SK-N-SH treated with all-trans-retinoic acid at 6 μM for 48 hours (cell line): ENCODE measurements around the gene ITPRID2.

Experiments
- ATAC-seq: fragments of 200-7000 bp; cut with Tn5 transposase; 3 replicates; pipeline ENCODE4 v1.9.1; 2020; ENCODE audit warnings: mild to moderate bottlenecking, moderate library complexity
- BACH2 ChIP-seq: fragments of 250-450 bp; sonication (Bioruptor Pico); IDR thresholded peaks from 2 replicates; pipeline ENCODE4 v1.9.0; 2021; ENCODE audit warnings: mild to moderate bottlenecking, borderline replicate concordance
- ESRRG ChIP-seq: fragments of 250-450 bp; sonication (Bioruptor Pico); IDR thresholded peaks from 2 replicates; pipeline ENCODE4 v1.6.1; 2021; ENCODE audit warnings: mild to moderate bottlenecking
- GLIS3 ChIP-seq: fragments of 250-450 bp; sonication (Bioruptor Pico); IDR thresholded peaks from 2 replicates; pipeline ENCODE4 v1.5.0; 2020; ENCODE audit warnings: mild to moderate bottlenecking, moderate library complexity
- ISL1 ChIP-seq: fragments of 250-450 bp; sonication (Bioruptor Pico); IDR thresholded peaks from 2 replicates; pipeline ENCODE4 v2.1.2; 2022; ENCODE audit warnings: mild to moderate bottlenecking, moderate library complexity
- OSR1 ChIP-seq: fragments of 250-450 bp; sonication (Bioruptor Pico); IDR thresholded peaks from 2 replicates; pipeline ENCODE4 v1.8.0; 2022; ENCODE audit warnings: moderate library complexity, mild to moderate bottlenecking, inconsistent platforms
- POU6F1 ChIP-seq: fragments of 250-450 bp; sonication (Bioruptor Pico); IDR thresholded peaks from 2 replicates; pipeline ENCODE4 v1.8.0; 2021; ENCODE audit warnings: low read depth, mild to moderate bottlenecking, moderate library complexity, borderline replicate concordance
- SNAI2 ChIP-seq: fragments of 250-450 bp; sonication (Bioruptor Pico); IDR thresholded peaks from 2 replicates; pipeline ENCODE4 v1.5.0; 2020; ENCODE audit warnings: mild to moderate bottlenecking, moderate library complexity
- TCF4 ChIP-seq: fragments of 250-450 bp; sonication (Bioruptor Pico); IDR thresholded peaks from 2 replicates; pipeline ENCODE4 v1.8.0; 2021; ENCODE audit warnings: mild to moderate bottlenecking, moderate library complexity, borderline replicate concordance
- TOX ChIP-seq: fragments of 250-450 bp; sonication (Bioruptor Pico); IDR thresholded peaks from 2 replicates; pipeline ENCODE4 v1.8.0; 2021; ENCODE audit warnings: mild to moderate bottlenecking, moderate library complexity, borderline replicate concordance
- TSHZ2 ChIP-seq: fragments of 250-450 bp; sonication (Bioruptor Pico); IDR thresholded peaks from 2 replicates; pipeline ENCODE4 v1.5.0; 2020; ENCODE audit warnings: mild to moderate bottlenecking, moderate library complexity
- ZC3H10 ChIP-seq: fragments of 250-450 bp; sonication (Bioruptor Pico); IDR thresholded peaks from 2 replicates; pipeline ENCODE4 v1.5.1; 2021; ENCODE audit warnings: mild to moderate bottlenecking, moderate library complexity
- ZFP3 ChIP-seq: fragments of 250-450 bp; sonication (Bioruptor Pico); IDR thresholded peaks from 2 replicates; pipeline ENCODE4 v1.5.0; 2020; ENCODE audit warnings: mild to moderate bottlenecking, moderate library complexity
- ZFP30 ChIP-seq: fragments of 450-650 bp; formaldehyde crosslinking; IDR thresholded peaks from 2 replicates; pipeline ENCODE4 v1.5.0; 2022; ENCODE audit warnings: mild to moderate bottlenecking, moderate library complexity
- ZNF565 ChIP-seq: fragments of 450-650 bp; formaldehyde crosslinking; conservative IDR thresholded peaks from 2 replicates; pipeline ENCODE4 v1.5.0; 2020; ENCODE audit warnings: low read depth, mild to moderate bottlenecking, moderate library complexity
- ZNF70 ChIP-seq: fragments of 450-650 bp; formaldehyde crosslinking; IDR thresholded peaks from 2 replicates; pipeline ENCODE4 v1.5.0; 2020; ENCODE audit warnings: mild to moderate bottlenecking, moderate library complexity
- TF ChIP-seq, protein P1 (sequence below): fragments of 250-450 bp; sonication (Bioruptor Pico); IDR thresholded peaks from 2 replicates; pipeline ENCODE4 v1.8.0; 2020; ENCODE audit warnings: mild to moderate bottlenecking, moderate library complexity, borderline replicate concordance

The ITPRID2 gene

DNA sequence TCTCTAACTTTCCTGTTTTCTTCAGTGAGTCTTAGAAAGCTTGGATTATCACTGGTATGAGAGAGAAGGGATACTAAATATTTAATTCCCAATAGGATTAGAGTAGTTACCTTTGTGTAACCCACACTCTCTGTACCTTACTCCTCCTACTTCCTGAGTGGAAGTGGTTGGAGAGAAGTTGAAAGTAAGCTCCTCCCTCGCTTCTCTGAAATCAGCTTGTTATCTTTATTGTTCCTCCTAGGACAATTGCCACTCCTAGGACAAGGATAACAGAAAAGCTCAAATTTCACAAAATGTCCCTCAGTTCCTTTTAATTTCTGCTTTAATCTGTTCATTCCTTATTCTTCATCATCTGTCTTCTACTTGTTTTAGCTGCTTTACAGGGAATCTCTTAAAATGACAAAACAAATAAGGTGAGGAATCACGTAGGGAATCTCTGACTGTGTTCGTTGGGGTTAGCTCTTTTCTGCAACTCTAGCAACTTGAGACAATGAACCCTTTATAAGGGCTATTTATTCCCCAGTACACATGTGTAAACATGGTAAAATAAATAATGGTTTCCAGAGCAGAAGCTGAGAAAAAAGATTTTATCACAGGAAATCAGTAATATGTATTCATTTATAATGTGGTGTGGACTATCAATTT, 8.6 kb downstream of the ITPRID2 start (continued):
- TF ChIP-seq, protein P1, sequence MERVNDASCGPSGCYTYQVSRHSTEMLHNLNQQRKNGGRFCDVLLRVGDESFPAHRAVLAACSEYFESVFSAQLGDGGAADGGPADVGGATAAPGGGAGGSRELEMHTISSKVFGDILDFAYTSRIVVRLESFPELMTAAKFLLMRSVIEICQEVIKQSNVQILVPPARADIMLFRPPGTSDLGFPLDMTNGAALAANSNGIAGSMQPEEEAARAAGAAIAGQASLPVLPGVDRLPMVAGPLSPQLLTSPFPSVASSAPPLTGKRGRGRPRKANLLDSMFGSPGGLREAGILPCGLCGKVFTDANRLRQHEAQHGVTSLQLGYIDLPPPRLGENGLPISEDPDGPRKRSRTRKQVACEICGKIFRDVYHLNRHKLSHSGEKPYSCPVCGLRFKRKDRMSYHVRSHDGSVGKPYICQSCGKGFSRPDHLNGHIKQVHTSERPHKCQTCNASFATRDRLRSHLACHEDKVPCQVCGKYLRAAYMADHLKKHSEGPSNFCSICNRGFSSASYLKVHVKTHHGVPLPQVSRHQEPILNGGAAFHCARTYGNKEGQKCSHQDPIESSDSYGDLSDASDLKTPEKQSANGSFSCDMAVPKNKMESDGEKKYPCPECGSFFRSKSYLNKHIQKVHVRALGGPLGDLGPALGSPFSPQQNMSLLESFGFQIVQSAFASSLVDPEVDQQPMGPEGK (CRISPR knock-in tag): no peak
- no peak for TF ChIP-seq ZC3H10 (CRISPR knock-in tag)
- no peak for TF ChIP-seq TCF4
- no peak for TF ChIP-seq OSR1 (CRISPR knock-in tag)
- no peak for TF ChIP-seq ZNF70 (CRISPR knock-in tag)

GRCh38 chr2:181902625-181903024, 11.1 kb downstream of the ITPRID2 start:
- TF ChIP-seq ZNF70 (CRISPR knock-in tag): no peak
- TF ChIP-seq GLIS3 (CRISPR knock-in tag): no peak
- TF ChIP-seq, protein P1 (CRISPR knock-in tag): no peak
- TF ChIP-seq ISL1 (CRISPR knock-in tag): no peak
- no peak for TF ChIP-seq ESRRG (CRISPR knock-in tag)
- TF ChIP-seq TOX (CRISPR knock-in tag): no peak
- no peak for TF ChIP-seq TSHZ2 (CRISPR knock-in tag)
- TF ChIP-seq BACH2 (CRISPR knock-in tag): no peak
- TF ChIP-seq SNAI2 (CRISPR knock-in tag): no peak
- no peak for TF ChIP-seq ZC3H10 (CRISPR knock-in tag)
- TF ChIP-seq OSR1 (CRISPR knock-in tag): no peak
- no peak for TF ChIP-seq ZNF565 (CRISPR knock-in tag)
- TF ChIP-seq TCF4: no peak
- TF ChIP-seq POU6F1 (CRISPR knock-in tag): no peak

GRCh38 chr2:181904022-181904632, 12.6 kb downstream of the ITPRID2 start:
- TF ChIP-seq SNAI2 (CRISPR knock-in tag) (no peak), ESRRG (CRISPR knock-in tag) (no peak), ZFP3 (no peak)
- ATAC-seq: peak; percentile 79

More at GRCh38 chr2:181902625-181903024, 11.1 kb downstream of the ITPRID2 start:
- ATAC-seq: no peak

DNA sequence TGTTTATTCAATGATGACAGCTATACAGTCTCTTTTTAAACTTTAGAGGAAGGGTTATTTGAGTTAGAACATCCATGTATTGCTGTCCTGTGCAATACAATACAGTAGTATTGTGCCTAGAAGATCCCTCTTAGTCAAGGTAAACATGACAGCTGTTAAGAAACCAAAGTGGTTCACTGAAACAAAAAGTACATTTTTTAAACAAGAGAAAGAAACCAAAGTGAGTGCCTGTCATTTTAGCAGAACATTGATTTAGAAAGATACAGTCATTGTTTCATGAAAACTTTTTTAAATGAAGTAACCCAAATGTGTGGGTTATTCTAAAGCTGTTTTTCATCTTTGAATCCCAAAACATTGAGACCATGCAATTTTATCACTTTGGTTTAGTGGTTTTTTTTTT, 15.5 kb downstream of the ITPRID2 start:
- no peak for TF ChIP-seq TOX (CRISPR knock-in tag)
- ATAC-seq: no peak

DNA sequence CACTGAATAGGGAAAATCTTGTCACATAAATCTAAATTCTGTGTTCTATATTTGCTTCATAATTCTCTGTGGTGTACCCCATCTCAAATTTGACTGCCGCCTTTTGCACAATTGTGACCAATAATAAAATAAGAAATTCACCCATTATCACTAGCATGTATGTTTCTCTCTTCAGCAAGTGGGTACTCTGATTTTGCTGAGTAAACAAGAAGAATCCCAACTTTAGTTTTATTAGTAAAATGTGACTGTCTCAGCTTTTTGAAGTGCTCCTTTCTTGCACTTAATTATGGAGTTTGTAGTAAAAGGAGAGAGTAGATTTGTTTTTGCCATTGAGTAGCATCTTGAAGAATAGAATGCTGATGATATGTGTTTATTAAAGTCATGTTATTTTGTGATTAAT, 16.1 kb downstream of the ITPRID2 start:
- no peak for ATAC-seq
- TF ChIP-seq ESRRG (CRISPR knock-in tag) (no peak), BACH2 (CRISPR knock-in tag) (no peak), ISL1 (CRISPR knock-in tag) (no peak), POU6F1 (CRISPR knock-in tag) (no peak), ZFP30 (CRISPR knock-in tag) (no peak), ZNF70 (CRISPR knock-in tag) (no peak), TCF4 (no peak), SNAI2 (CRISPR knock-in tag) (no peak), TSHZ2 (CRISPR knock-in tag) (no peak)
- TF ChIP-seq, protein P1 (CRISPR knock-in tag): no peak
